GM18508 (cell line): Measurements from ENCODE around the gene GALC.

Experiments
- ATAC-seq: cut with Tn5 transposase; IDR thresholded peaks from one replicate; pipeline ENCODE4 v1.9.1; 2021; ENCODE audit warnings: moderate number of reproducible peaks; ENCODE audit not compliant: insufficient read depth, unreplicated experiment

GALC gene

GRCh38 chr14:88008039-88008742 lies 15.2 kb upstream of the GALC start:
- ATAC-seq: no peak

GRCh38 chr14:88007608-88008007 lies 14.6 kb upstream of the GALC start:
- no peak for ATAC-seq

GRCh38 chr14:88005978-88006851 lies 13.2 kb upstream of the GALC start:
- peak; percentile 82 for ATAC-seq

GRCh38 chr14:88005050-88005481 lies 12.1 kb upstream of the GALC start, which contains the start of gene GPR65:
GPR65 (plus strand) TSS chr14:88005135; CDS start chr14:88010848, 5,713 bp downstream.
- peak; percentile 60 for ATAC-seq

- no peak for ATAC-seq
These were observed 11.6 kb upstream of the GALC start for GRCh38 chr14:88004506-88005036.

GRCh38 chr14:88003425-88003824 lies 10.4 kb upstream of the GALC start:
- ATAC-seq: no peak

GRCh38 chr14:88002421-88003075 lies 9.6 kb upstream of the GALC start:
- no peak for ATAC-seq

- ATAC-seq: no peak
These were observed 6.3 kb upstream of the GALC start for GRCh38 chr14:87999277-87999676.

GRCh38 chr14:87998482-87998881 lies 5.5 kb upstream of the GALC start:
- no peak for ATAC-seq

GRCh38 chr14:87996291-87996592 lies 3.3 kb upstream of the GALC start:
- ATAC-seq: no peak

- ATAC-seq: no peak
These were observed 2.7 kb upstream of the GALC start for GRCh38 chr14:87995500-87996290.

GRCh38 chr14:87994974-87995373 lies 2.0 kb upstream of the GALC start:
- ATAC-seq: peak; percentile 48

GRCh38 chr14:87992346-87992717 lies 650 bp downstream of the GALC start:
- no peak for ATAC-seq

- no peak for ATAC-seq
These were observed 2.3 kb downstream of the GALC start for GRCh38 chr14:87990682-87991081.

- ATAC-seq: no peak
These were observed 3.1 kb downstream of the GALC start for GRCh38 chr14:87989956-87990299.

- ATAC-seq: no peak
These were observed 3.6 kb downstream of the GALC start for GRCh38 chr14:87989221-87989955.

GRCh38 chr14:87979689-87980088 lies 13.3 kb downstream of the GALC start:
- no peak for ATAC-seq

- ATAC-seq: no peak
These were observed 17.3 kb downstream of the GALC start for GRCh38 chr14:87975636-87976035.

GRCh38 chr14:87971010-87971409 lies 22.0 kb downstream of the GALC start:
- ATAC-seq: peak; percentile 76

GRCh38 chr14:87967496-87967895 lies 25.5 kb downstream of the GALC start:
- ATAC-seq: no peak
